H1 (cell line): Measurements from ENCODE around the gene NDC80. TPM values are rescaled to one million over a fixed set of nuclear protein-coding genes. Genes with fewer than 3 reads are reported as not detected.

Source experiments
- polyA plus RNA-seq, 7 experiments: library from polyadenylated mRNA; depleted of rRNA in 3 of 7; stranded (reverse) in 5 of 7; unstranded in 2 of 7; fragments of >200 nt in 5 of 7; fragments of 200-250 nt in 2 of 7; gene quantifications; 1 replicate in 5 of 7; 2 replicates in 1 of 7; 4 replicates in 1 of 7; pipeline versions ENCODE4 v1.2.1 to v1.2.3, GENCODE V29; 2011 to 2013; ENCODE audit warnings: missing spikeins in 2 of 7, mixed read lengths in 2 of 7
- total RNA-seq: library from RNA; stranded (reverse); fragmentation: NEBNext Ultra II Directional; extraction: Animal tissue kit (Norgen Biotek cat#: 25700); gene quantifications from 2 replicates; pipeline ENCODE4 v1.2.1, GENCODE V29; 2021
- TF ChIP-seq, protein P1 (sequence below): fragments of 300-600 bp; sonication (generic); IDR thresholded peaks from 2 replicates; pipeline ENCODE4 v1.7.1; 2012; ENCODE audit warnings: low read length, moderate library complexity, mild to moderate bottlenecking, inconsistent platforms; ENCODE audit not compliant: insufficient replicate concordance

Gene NDC80
- total and polyA plus RNA-seq, 2 of the 8 experiments (the other 6 are each of a cell fraction or from before 2014, with no cell fraction given), result 11.0 to 45.0 TPM

DNA sequence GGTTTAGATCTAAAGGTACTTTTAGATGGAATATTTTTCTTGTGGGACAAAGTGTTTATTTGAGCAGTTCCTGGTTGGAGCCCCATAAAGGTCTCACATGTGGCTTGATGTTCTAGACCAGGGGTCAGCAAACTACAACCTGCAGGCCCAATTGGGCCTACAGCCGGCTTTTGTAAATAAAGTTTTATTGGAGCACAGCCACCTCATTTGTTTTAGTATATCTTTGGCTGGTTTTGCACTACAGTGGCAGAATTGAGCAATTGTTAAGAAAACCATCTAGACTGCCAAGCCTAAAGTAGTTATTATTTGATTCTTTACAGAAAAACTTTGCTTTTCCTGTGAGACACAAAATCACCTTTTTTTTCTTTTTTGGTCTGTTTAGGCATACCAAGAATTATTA is 41.6 kb downstream of the NDC80 start (continued):
- TF ChIP-seq, protein P1, sequence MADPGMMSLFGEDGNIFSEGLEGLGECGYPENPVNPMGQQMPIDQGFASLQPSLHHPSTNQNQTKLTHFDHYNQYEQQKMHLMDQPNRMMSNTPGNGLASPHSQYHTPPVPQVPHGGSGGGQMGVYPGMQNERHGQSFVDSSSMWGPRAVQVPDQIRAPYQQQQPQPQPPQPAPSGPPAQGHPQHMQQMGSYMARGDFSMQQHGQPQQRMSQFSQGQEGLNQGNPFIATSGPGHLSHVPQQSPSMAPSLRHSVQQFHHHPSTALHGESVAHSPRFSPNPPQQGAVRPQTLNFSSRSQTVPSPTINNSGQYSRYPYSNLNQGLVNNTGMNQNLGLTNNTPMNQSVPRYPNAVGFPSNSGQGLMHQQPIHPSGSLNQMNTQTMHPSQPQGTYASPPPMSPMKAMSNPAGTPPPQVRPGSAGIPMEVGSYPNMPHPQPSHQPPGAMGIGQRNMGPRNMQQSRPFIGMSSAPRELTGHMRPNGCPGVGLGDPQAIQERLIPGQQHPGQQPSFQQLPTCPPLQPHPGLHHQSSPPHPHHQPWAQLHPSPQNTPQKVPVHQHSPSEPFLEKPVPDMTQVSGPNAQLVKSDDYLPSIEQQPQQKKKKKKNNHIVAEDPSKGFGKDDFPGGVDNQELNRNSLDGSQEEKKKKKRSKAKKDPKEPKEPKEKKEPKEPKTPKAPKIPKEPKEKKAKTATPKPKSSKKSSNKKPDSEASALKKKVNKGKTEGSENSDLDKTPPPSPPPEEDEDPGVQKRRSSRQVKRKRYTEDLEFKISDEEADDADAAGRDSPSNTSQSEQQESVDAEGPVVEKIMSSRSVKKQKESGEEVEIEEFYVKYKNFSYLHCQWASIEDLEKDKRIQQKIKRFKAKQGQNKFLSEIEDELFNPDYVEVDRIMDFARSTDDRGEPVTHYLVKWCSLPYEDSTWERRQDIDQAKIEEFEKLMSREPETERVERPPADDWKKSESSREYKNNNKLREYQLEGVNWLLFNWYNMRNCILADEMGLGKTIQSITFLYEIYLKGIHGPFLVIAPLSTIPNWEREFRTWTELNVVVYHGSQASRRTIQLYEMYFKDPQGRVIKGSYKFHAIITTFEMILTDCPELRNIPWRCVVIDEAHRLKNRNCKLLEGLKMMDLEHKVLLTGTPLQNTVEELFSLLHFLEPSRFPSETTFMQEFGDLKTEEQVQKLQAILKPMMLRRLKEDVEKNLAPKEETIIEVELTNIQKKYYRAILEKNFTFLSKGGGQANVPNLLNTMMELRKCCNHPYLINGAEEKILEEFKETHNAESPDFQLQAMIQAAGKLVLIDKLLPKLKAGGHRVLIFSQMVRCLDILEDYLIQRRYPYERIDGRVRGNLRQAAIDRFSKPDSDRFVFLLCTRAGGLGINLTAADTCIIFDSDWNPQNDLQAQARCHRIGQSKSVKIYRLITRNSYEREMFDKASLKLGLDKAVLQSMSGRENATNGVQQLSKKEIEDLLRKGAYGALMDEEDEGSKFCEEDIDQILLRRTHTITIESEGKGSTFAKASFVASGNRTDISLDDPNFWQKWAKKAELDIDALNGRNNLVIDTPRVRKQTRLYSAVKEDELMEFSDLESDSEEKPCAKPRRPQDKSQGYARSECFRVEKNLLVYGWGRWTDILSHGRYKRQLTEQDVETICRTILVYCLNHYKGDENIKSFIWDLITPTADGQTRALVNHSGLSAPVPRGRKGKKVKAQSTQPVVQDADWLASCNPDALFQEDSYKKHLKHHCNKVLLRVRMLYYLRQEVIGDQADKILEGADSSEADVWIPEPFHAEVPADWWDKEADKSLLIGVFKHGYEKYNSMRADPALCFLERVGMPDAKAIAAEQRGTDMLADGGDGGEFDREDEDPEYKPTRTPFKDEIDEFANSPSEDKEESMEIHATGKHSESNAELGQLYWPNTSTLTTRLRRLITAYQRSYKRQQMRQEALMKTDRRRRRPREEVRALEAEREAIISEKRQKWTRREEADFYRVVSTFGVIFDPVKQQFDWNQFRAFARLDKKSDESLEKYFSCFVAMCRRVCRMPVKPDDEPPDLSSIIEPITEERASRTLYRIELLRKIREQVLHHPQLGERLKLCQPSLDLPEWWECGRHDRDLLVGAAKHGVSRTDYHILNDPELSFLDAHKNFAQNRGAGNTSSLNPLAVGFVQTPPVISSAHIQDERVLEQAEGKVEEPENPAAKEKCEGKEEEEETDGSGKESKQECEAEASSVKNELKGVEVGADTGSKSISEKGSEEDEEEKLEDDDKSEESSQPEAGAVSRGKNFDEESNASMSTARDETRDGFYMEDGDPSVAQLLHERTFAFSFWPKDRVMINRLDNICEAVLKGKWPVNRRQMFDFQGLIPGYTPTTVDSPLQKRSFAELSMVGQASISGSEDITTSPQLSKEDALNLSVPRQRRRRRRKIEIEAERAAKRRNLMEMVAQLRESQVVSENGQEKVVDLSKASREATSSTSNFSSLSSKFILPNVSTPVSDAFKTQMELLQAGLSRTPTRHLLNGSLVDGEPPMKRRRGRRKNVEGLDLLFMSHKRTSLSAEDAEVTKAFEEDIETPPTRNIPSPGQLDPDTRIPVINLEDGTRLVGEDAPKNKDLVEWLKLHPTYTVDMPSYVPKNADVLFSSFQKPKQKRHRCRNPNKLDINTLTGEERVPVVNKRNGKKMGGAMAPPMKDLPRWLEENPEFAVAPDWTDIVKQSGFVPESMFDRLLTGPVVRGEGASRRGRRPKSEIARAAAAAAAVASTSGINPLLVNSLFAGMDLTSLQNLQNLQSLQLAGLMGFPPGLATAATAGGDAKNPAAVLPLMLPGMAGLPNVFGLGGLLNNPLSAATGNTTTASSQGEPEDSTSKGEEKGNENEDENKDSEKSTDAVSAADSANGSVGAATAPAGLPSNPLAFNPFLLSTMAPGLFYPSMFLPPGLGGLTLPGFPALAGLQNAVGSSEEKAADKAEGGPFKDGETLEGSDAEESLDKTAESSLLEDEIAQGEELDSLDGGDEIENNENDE, result no peak
- TF ChIP-seq, all 59 proteins: peak for 0
